A549 (cell line): ENCODE results near the gene TIGD3.

Experiments
- ESRRA ChIP-seq: fragments of 150-350 bp; IDR thresholded peaks from 2 replicates; pipeline ENCODE4 v1.6.1; 2014; ENCODE audit warnings: mild to moderate bottlenecking, low read length, borderline replicate concordance
- RFX5 ChIP-seq: fragments of 450-650 bp; IDR thresholded peaks from 2 replicates; pipeline ENCODE4 v1.7.1; 2014; ENCODE audit warnings: antibody characterized with exemption, mild to moderate bottlenecking, moderate library complexity
- TF ChIP-seq, protein P1 (sequence below): fragments of >200 bp; sonication (Bioruptor Twin); formaldehyde crosslinking; IDR thresholded peaks from 3 replicates; pipeline ENCODE4 v1.5.1; 2016

DNA sequence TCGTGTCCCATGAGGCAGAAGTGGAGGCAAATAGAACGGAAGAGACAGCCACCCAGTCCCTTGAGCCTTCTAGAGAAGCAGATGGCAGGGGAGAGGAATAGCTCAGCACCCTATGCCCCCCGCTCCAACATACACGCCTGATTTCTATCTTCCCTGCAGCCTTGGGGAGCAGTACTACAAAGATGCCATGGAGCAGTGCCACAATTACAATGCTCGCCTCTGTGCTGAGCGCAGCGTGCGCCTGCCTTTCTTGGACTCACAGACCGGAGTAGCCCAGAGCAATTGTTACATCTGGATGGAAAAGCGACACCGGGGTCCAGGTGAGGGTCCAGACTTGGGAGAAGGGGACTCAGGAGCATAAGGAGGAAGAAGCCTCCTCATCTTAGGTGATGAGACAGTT, 14.3 kb upstream of the TIGD3 start:
- TF ChIP-seq, protein P1, sequence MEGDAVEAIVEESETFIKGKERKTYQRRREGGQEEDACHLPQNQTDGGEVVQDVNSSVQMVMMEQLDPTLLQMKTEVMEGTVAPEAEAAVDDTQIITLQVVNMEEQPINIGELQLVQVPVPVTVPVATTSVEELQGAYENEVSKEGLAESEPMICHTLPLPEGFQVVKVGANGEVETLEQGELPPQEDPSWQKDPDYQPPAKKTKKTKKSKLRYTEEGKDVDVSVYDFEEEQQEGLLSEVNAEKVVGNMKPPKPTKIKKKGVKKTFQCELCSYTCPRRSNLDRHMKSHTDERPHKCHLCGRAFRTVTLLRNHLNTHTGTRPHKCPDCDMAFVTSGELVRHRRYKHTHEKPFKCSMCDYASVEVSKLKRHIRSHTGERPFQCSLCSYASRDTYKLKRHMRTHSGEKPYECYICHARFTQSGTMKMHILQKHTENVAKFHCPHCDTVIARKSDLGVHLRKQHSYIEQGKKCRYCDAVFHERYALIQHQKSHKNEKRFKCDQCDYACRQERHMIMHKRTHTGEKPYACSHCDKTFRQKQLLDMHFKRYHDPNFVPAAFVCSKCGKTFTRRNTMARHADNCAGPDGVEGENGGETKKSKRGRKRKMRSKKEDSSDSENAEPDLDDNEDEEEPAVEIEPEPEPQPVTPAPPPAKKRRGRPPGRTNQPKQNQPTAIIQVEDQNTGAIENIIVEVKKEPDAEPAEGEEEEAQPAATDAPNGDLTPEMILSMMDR: no peak
- TF ChIP-seq RFX5: no peak
- TF ChIP-seq ESRRA: no peak
